Lung (tissue), 12 donors: ENCODE results near the gene ADD3. TPM values are rescaled to one million over a fixed set of nuclear protein-coding genes. Genes with fewer than 3 reads are reported as not detected.

ENCODE experiments used
- ATAC-seq: fragments of 200-7000 bp; cut with Tn5 transposase; one replicate; pipeline ENCODE4 v1.9.1; 2020; ENCODE audit warnings: moderate number of reproducible peaks; ENCODE audit not compliant: insufficient read depth, low FRiP score
- DNase-seq, 3 donors: peaks; one replicate each; pipeline ENCODE4 v3.0.0-alpha.2; 2013 to 2017
- H3K27ac ChIP-seq, 2 donors: one replicate each; pipeline ENCODE4 v1.5.1; 2013; ENCODE audit warnings: mild to moderate bottlenecking in 2 of 2, moderate library complexity in 2 of 2, control low read depth in 1 of 2, inconsistent platforms in 1 of 2, low read depth in 1 of 2, low read length in 1 of 2
- H3K27me3 ChIP-seq, 3 donors: one replicate each; pipeline ENCODE4 v1.5.1; 2013; ENCODE audit warnings: low read length in 2 of 3; ENCODE audit not compliant: control insufficient read depth in 3 of 3, insufficient read depth in 3 of 3
- H3K36me3 ChIP-seq, 4 donors: one replicate each; pipeline ENCODE4 v1.5.1; 2013; ENCODE audit warnings: low read length in 4 of 4, mild to moderate bottlenecking in 1 of 4, moderate library complexity in 1 of 4; ENCODE audit not compliant: control insufficient read depth in 4 of 4, insufficient read depth in 4 of 4
- H3K4me1 ChIP-seq, 5 donors: one replicate each; pipeline ENCODE4 v1.5.1; 2013; ENCODE audit warnings: low read length in 5 of 5, mild to moderate bottlenecking in 2 of 5, moderate library complexity in 1 of 5; ENCODE audit not compliant: control insufficient read depth in 5 of 5, insufficient read depth in 5 of 5
- H3K4me3 ChIP-seq: one replicate; pipeline ENCODE4 v1.5.1; 2013; ENCODE audit warnings: mild to moderate bottlenecking, control low read depth, moderate library complexity
- H3K9ac ChIP-seq, 2 donors: one replicate each; pipeline ENCODE4 v1.5.1; 2013; ENCODE audit warnings: low read length in 2 of 2, control low read depth in 1 of 2; ENCODE audit not compliant: insufficient read depth in 1 of 2
- H3K9me3 ChIP-seq, 4 donors: one replicate each; pipeline ENCODE4 v1.5.1; 2013; ENCODE audit warnings: low read length in 3 of 4, mild to moderate bottlenecking in 1 of 4, moderate library complexity in 1 of 4; ENCODE audit not compliant: control insufficient read depth in 4 of 4, insufficient read depth in 3 of 4
- WGBS, 2 donors: extraction: QIAGEN DNeasy Blood & Tissue Kit; methylation state at CpG; one replicate each; pipeline ENCODE4 v1.1.7; 2013; 5-methylcytosine and 5-hydroxymethylcytosine counted together
- polyA plus RNA-seq, 2 donors: library from polyadenylated mRNA; stranded (reverse); fragments of 200-250 nt; gene quantifications; one replicate each; pipeline ENCODE4 v1.2.1, GENCODE V29; 2013
- total RNA-seq, 2 donors: library from RNA; depleted of rRNA in 1 of 2; stranded (reverse); fragments of >200 nt in 1 of 2; gene quantifications; one replicate each; pipeline ENCODE4 v1.2.1, GENCODE V29; 2014 to 2021
- TF ChIP-seq, protein P1 (sequence below): IDR thresholded peaks from 2 replicates; pipeline ENCODE4 v1.5.1; 2012; ENCODE audit warnings: mild to moderate bottlenecking; ENCODE audit errors: control extremely low read depth, extremely low read depth
- donor health status: control.
- donor health status: control.
- donor health status: Bipolar disorder and iron deficiency.
- donor health status: healthy.
- donor health status: DM: yes; HTN: yes; CAD: no.

Gene ADD3
- total and polyA plus RNA-seq, 4 donors: 22.0 to 289 (median 56.1) TPM

DNA sequence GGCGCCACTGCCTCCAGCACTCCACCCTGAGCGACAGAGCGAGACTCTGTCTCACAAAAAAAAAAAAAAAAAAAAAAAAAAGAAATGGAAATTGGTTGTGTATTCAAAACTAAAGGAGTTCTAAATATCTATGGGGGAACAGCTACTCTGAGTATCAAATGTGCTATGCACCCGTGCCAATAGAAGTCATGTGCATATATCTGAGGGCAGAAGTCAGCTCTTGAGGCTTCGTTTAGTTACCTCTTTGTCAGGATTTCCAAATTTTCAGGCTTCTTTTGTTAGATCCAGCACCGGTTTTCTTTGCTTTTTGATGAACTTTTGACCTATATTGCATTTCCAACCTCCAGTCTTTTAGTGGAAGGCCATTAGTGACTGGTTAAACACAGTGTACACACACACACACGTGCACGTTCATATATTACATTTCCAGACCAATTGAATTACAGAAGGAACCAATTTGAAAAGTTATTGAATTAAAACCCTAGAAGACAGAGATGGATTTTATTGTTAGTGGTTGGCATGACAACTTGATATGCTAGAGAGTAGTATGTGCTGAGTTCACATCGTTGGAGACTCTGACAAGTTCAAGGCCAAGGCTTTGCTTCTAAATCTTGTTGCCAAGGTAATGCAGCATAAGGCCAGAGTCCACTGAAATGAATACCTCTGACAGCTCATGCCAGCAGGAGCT is 33.1 kb upstream of the ADD3 start:
- TF ChIP-seq, protein P1, sequence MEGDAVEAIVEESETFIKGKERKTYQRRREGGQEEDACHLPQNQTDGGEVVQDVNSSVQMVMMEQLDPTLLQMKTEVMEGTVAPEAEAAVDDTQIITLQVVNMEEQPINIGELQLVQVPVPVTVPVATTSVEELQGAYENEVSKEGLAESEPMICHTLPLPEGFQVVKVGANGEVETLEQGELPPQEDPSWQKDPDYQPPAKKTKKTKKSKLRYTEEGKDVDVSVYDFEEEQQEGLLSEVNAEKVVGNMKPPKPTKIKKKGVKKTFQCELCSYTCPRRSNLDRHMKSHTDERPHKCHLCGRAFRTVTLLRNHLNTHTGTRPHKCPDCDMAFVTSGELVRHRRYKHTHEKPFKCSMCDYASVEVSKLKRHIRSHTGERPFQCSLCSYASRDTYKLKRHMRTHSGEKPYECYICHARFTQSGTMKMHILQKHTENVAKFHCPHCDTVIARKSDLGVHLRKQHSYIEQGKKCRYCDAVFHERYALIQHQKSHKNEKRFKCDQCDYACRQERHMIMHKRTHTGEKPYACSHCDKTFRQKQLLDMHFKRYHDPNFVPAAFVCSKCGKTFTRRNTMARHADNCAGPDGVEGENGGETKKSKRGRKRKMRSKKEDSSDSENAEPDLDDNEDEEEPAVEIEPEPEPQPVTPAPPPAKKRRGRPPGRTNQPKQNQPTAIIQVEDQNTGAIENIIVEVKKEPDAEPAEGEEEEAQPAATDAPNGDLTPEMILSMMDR: no peak
- Histone ChIP-seq H3K9me3 (no peaks in the 10 kb centered on the region), H3K27ac (no peak overlapping the region), H3K4me3 (no peak overlapping the region), H3K27me3 (no peaks in the 10 kb centered on the region), H3K9ac (no peak overlapping the region), H3K4me1 (peaks cover 3 to 26% (median 23%) of the 10 kb centered on the region in 5 donors), H3K36me3 (no peaks in the 10 kb centered on the region)
- WGBS, 2 donors: 86 to 87% methylated on average over 9 of the region's 9 CpGs
- ATAC-seq (no peak), DNase-seq (no peak)

DNA sequence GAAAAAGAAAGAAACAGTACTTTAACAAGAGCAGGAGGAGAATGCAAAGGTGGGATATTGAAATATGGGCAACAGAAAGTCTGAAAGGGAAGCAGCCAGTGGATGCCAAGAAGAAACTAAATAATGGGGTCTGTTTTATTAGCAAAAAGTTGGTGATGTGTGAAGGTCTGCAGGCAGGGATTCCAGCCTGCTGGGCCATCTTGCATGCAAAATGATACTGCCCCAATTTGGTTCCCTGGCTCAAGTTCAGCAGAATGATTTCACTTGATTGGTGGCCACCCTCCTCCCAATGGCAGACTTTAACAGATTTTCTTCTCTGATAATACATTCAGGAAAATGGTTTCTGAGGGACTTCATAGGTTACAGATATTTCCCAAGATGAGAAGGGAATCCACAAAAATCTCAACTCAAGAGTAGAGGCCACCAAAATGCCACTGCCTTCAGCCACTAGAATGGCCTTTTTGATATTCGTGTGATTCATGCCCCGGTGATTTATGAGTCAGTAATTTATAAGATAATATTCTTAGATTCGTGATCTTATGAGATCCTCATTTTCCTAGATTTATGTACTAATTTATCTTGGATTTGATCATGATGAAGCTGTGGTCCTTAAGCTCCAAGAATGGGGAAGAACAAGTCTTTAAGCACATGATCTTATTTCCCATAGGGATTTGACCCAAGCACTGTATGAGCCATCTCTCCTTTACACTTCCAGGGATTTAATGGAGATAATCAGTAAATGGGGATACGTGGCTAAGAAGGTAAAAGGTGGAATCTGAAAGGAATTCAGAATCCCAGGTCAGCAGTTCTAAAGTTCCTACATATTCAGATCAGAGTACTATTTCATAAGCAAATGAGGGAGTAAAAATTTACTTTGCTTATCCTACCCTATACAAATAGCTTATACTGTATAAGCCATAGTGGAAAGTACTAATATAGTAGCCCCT is 32.3 kb upstream of the ADD3 start:
- TF ChIP-seq, protein P1: no peak
- Histone ChIP-seq H3K4me1 (peaks cover 3 to 19% (median 14%) of the 10 kb centered on the region in 5 donors), H3K36me3 (no peaks in the 10 kb centered on the region), H3K9ac (no peak overlapping the region), H3K27me3 (no peaks in the 10 kb centered on the region), H3K4me3 (no peak overlapping the region), H3K27ac (no peak overlapping the region), H3K9me3 (no peaks in the 10 kb centered on the region)
- 83 to 92% methylated on average over 4 of the region's 4 CpGs for WGBS, 2 donors
- no peak for DNase-seq
- no peak for ATAC-seq

DNA sequence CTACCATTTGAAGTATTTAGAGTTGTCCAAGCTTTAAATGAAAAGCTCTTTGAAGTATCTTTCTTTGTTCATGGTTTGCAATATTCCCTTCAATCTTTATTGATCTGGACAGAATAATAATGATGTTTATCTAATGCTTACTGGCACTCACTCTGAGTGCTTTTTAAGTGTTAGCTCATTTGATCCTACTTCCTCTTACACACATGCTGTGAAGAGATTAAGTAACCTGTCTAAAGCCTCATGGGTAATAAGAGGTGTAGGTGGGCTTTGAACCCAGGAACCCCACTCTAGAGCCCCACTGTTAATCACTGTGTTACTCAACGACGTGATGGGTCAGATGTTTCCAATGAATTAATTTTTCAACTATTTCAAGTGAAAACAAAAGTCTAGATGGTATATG is 31.1 kb upstream of the ADD3 start:
- H3K27me3 ChIP-seq: no peaks in the 10 kb centered on the region
- DNase-seq: no peak
- no peaks in the 10 kb centered on the region for H3K9me3 ChIP-seq
- H3K27ac ChIP-seq: no peak overlapping the region
- no peak for ATAC-seq
- WGBS, 2 donors: 58 to 59% methylated on average over 2 of the region's 2 CpGs
- peaks cover 3 to 28% (median 13%) of the 10 kb centered on the region in 5 donors for H3K4me1 ChIP-seq
- H3K4me3 ChIP-seq: no peak overlapping the region
- no peaks in the 10 kb centered on the region for H3K36me3 ChIP-seq
- no peak overlapping the region for H3K9ac ChIP-seq
- TF ChIP-seq, protein P1: no peak
